B cell (primary cell): ENCODE results near the gene ZCCHC2.

Experiments
- CTCF ChIP-seq: fragments of 200-600 bp; IDR thresholded peaks from one replicate; pipeline ENCODE4 v1.8.0; 2022; ENCODE audit warnings: antibody characterized with exemption, mild to moderate bottlenecking
- EZH2 ChIP-seq: IDR thresholded peaks from 2 replicates; pipeline ENCODE4 v1.6.1; 2012; ENCODE audit warnings: borderline replicate concordance, low read depth, mild to moderate bottlenecking, moderate library complexity, low read length; ENCODE audit not compliant: insufficient read depth, poor library complexity, severe bottlenecking

- TF ChIP-seq CTCF = no peak
- no peak for TF ChIP-seq EZH2
These were observed 89.4 kb downstream of the ZCCHC2 start for GRCh38 chr18:62612289-62612645.
